ENCODE data around the gene DNAH6. TPM values are rescaled to one million over a fixed set of nuclear protein-coding genes. Genes with fewer than 3 reads are reported as not detected.

The DNAH6 gene
- total and polyA plus RNA-seq, 9 of the 15 experiments (the other 6 are each of a cell fraction or from before 2014, with no cell fraction given), result 0.01 to 0.04 (median 0.01) TPM; not detected in 5

- ATAC-seq, result no peak
- no TSS peak for BruUV-seq (replicated peaks)
- H3K36me3 ChIP-seq (ENCODE audit: control insufficient read depth, insufficient read depth, low read length), result no peaks in the 10 kb centered on the region
- in situ Hi-C loops (cut with MboI), result no loop called here
- no peaks in the 10 kb centered on the region for H3K27me3 ChIP-seq (ENCODE audit: control insufficient read depth in 2 of 2, insufficient read depth in 2 of 2, low read length in 2 of 2)
- ChIA-PET CTCF (ENCODE audit: low intra/inter-chr PET ratio) (no interaction called here), POLR2A (no interaction called here)
- TF ChIP-seq ETV6 (IDR thresholded peaks at IDR 0.05; ENCODE audit: borderline replicate concordance in 1 of 2, low read depth in 2 of 2, low read length in 1 of 2), result no peak
- no peak for TF ChIP-seq ETV6 (CRISPR knock-in tag; IDR thresholded peaks at IDR 0.05; ENCODE audit: borderline replicate concordance)
- no peak for TF ChIP-seq SREBF2 (CRISPR knock-in tag; IDR thresholded peaks at IDR 0.05)
- no peak for TF ChIP-seq SREBF1 (IDR thresholded peaks at IDR 0.05; ENCODE audit: borderline replicate concordance, low read depth, low read length)
- TF ChIP-seq TEAD1 (CRISPR knock-in tag; IDR thresholded peaks at IDR 0.05), result no peak
- 0% methylated on average over 2 of the region's 2 CpGs for WGBS (ENCODE audit: insufficient coverage, low coverage, missing lambda C conversion rate)
- no peak overlapping the region for H3K27ac ChIP-seq (ENCODE audit: extremely low read depth, low read depth, low read length)
- FAIRE-seq, result no peak
- H3K9me1 ChIP-seq (ENCODE audit: control insufficient read depth, insufficient read depth, low read length), result no peaks in the 10 kb centered on the region
- DNase-seq (ENCODE audit: extremely low read depth in 1 of 4, low spot score in 3 of 4), result no peak
- H3K9ac ChIP-seq (ENCODE audit: insufficient read depth in 1 of 2, low read depth in 2 of 2, low read length in 2 of 2), result no peak overlapping the region
- no peak overlapping the region for H3K4me2 ChIP-seq (ENCODE audit: insufficient read depth, low read length)
- H3K4me1 ChIP-seq (replicated peaks in 1 of 2; ENCODE audit: control insufficient read depth in 2 of 2, insufficient read depth in 2 of 2, low read length in 2 of 2), result no peaks in the 10 kb centered on the region
- H3K4me3 ChIP-seq, result no peak overlapping the region
- no peaks in the 10 kb centered on the region for H3K79me2 ChIP-seq (ENCODE audit: control insufficient read depth, insufficient read depth, low read length)
- H4K20me1 ChIP-seq (replicated peaks; ENCODE audit: control insufficient read depth, insufficient read depth, low read length), result no peaks in the 10 kb centered on the region
- intact Hi-C loops (cut with micrococcal nuclease), result no loop called here
- H2AFZ ChIP-seq (ENCODE audit: low read depth, low read length), result no peak overlapping the region
- no peaks in the 10 kb centered on the region for H3K9me3 ChIP-seq (replicated peaks; ENCODE audit: control insufficient read depth, insufficient read depth, low read depth, low read length)
Measured at GRCh38 chr2:84729224-84729623, 212.9 kb downstream of the DNAH6 start.

GRCh38 chr2:84731185-84731584 lies 214.9 kb downstream of the DNAH6 start:
- H3K36me3 ChIP-seq (ENCODE audit: control insufficient read depth, insufficient read depth, low read length), result no peaks in the 10 kb centered on the region
- POLR2A ChIA-PET, result no interaction called here
- H3K27me3 ChIP-seq (ENCODE audit: control insufficient read depth in 2 of 2, insufficient read depth in 2 of 2, low read length in 2 of 2), result no peaks in the 10 kb centered on the region
- H3K4me2 ChIP-seq (ENCODE audit: insufficient read depth, low read length), result no peak overlapping the region
- WGBS (ENCODE audit: insufficient coverage, low coverage, missing lambda C conversion rate), result 0% methylated on average over 3 of the region's 3 CpGs
- H3K9me3 ChIP-seq (replicated peaks; ENCODE audit: control insufficient read depth, insufficient read depth, low read depth, low read length), result no peaks in the 10 kb centered on the region
- TF ChIP-seq ZNF146 (CRISPR knock-in tag; IDR thresholded peaks at IDR 0.05; ENCODE audit: unreplicated experiment), result no peak
- TF ChIP-seq TFAM (CRISPR knock-in tag; conservative IDR thresholded peaks at IDR 0.05), result no peak
- TF ChIP-seq ELF2 (CRISPR knock-in tag; IDR thresholded peaks at IDR 0.05), result no peak
- TF ChIP-seq ZC3H8 (IDR thresholded peaks at IDR 0.05), result no peak
- no peak for TF ChIP-seq SNRNP70 (optimal IDR thresholded peaks at IDR 0.05; ENCODE audit: low read depth, low read length)
- no peak for TF ChIP-seq SRSF9 (IDR thresholded peaks at IDR 0.05; ENCODE audit: borderline replicate concordance, low read depth, low read length)
- no peak overlapping the region for H3K27ac ChIP-seq (ENCODE audit: extremely low read depth, low read depth, low read length)
- no TSS peak for BruUV-seq (replicated peaks)
- DNase-seq (ENCODE audit: extremely low read depth in 1 of 4, low spot score in 3 of 4) (no peak), FAIRE-seq (no peak), ATAC-seq (no peak)
- no peak overlapping the region for H3K4me3 ChIP-seq
- intact Hi-C loops (cut with micrococcal nuclease) (no loop called here), in situ Hi-C loops (cut with MboI) (no loop called here)
- CTCF ChIA-PET (ENCODE audit: low intra/inter-chr PET ratio), result no interaction called here
- H3K9me1 ChIP-seq (ENCODE audit: control insufficient read depth, insufficient read depth, low read length), result no peaks in the 10 kb centered on the region
- no peak overlapping the region for H2AFZ ChIP-seq (ENCODE audit: low read depth, low read length)
- H3K9ac ChIP-seq (ENCODE audit: insufficient read depth in 1 of 2, low read depth in 2 of 2, low read length in 2 of 2), result no peak overlapping the region
- H3K79me2 ChIP-seq (ENCODE audit: control insufficient read depth, insufficient read depth, low read length), result no peaks in the 10 kb centered on the region
- H4K20me1 ChIP-seq (replicated peaks; ENCODE audit: control insufficient read depth, insufficient read depth, low read length), result no peaks in the 10 kb centered on the region
- H3K4me1 ChIP-seq (replicated peaks in 1 of 2; ENCODE audit: control insufficient read depth in 2 of 2, insufficient read depth in 2 of 2, low read length in 2 of 2), result no peaks in the 10 kb centered on the region
